Endometrium (tissue), 2 donors: ENCODE results near the gene LMNTD2.

Experiments
- FAIRE-seq: peaks from 2 replicates; lab custom pipeline; 2012; peaks lifted over from hg19 to GRCh38; lab: Jason Lieb, UNC
- donor health status: control.
- donor health status: control.

LMNTD2 gene

GRCh38 chr11:551596-551995 lies 8.9 kb downstream of the LMNTD2 start:
- FAIRE-seq: no peak

GRCh38 chr11:551131-551530 lies 9.4 kb downstream of the LMNTD2 start:
- no peak for FAIRE-seq

- FAIRE-seq: no peak
Observed at GRCh38 chr11:550746-551085, 9.8 kb downstream of the LMNTD2 start.

- no peak for FAIRE-seq
Observed at GRCh38 chr11:550021-550745, 10.4 kb downstream of the LMNTD2 start.

GRCh38 chr11:548700-549603 lies 11.6 kb downstream of the LMNTD2 start:
- no peak for FAIRE-seq

- no peak for FAIRE-seq
Observed at GRCh38 chr11:545171-545570, 15.4 kb downstream of the LMNTD2 start.

GRCh38 chr11:544817-545166 lies 15.7 kb downstream of the LMNTD2 start:
- FAIRE-seq: no peak

GRCh38 chr11:541433-541885 lies 19.1 kb downstream of the LMNTD2 start:
- no peak for FAIRE-seq

- no peak for FAIRE-seq
Observed at GRCh38 chr11:540583-541432, 19.7 kb downstream of the LMNTD2 start.

- FAIRE-seq: no peak
Observed at GRCh38 chr11:539971-540481, 20.5 kb downstream of the LMNTD2 start.

- no peak for FAIRE-seq
Observed at GRCh38 chr11:538431-539051, 22.0 kb downstream of the LMNTD2 start.

- no peak for FAIRE-seq
Observed at GRCh38 chr11:537622-538430, 22.7 kb downstream of the LMNTD2 start.

- FAIRE-seq: no peak
Observed at GRCh38 chr11:536841-537621, 23.5 kb downstream of the LMNTD2 start, which contains the start of gene LRRC56. Gene LRRC56, plus strand, starts transcription at chr11:537527. Its CDS starts 3,158 bp downstream, at chr11:540685.

- FAIRE-seq: no peak
Observed at GRCh38 chr11:535519-536454, 24.8 kb downstream of the LMNTD2 start, which contains the start of gene HRAS. Gene HRAS, minus strand, starts transcription at chr11:535576.

- FAIRE-seq: no peak
Observed at GRCh38 chr11:535210-535518, 25.4 kb downstream of the LMNTD2 start.

GRCh38 chr11:534396-535209 lies 25.9 kb downstream of the LMNTD2 start:
- no peak for FAIRE-seq

- FAIRE-seq: no peak
Observed at GRCh38 chr11:533586-534395, 26.7 kb downstream of the LMNTD2 start.
